HCT116 (cell line): ENCODE data around the gene DAZAP2. TPM values are rescaled to one million over a fixed set of nuclear protein-coding genes. Genes with fewer than 3 reads are reported as not detected.

Source experiments
- ATAC-seq: fragments of 200-7000 bp; cut with Tn5 transposase; 2 replicates; pipeline ENCODE4 v1.9.1; 2020; ENCODE audit warnings: mild to moderate bottlenecking, moderate library complexity
- BruUV-seq: library from RNA; stranded (reverse); fragments of 400-500 nt; replicated peaks from 2 replicates; lab custom pipeline; 2021; lab: Mats Ljungman, UMichigan
- CTCF ChIA-PET: fragments of 300-600 bp; sonication (Branson Sonifier 250); formaldehyde crosslinking; loops from one replicate; lab custom pipeline; 2021; ENCODE audit warnings: antibody characterized with exemption; lab: Charles Lee
- POLR2A ChIA-PET: fragments of 300-600, 350-600 bp; sonication (Branson Sonifier 250); formaldehyde crosslinking; loops from one replicate; lab custom pipeline; 2021; ENCODE audit warnings: antibody characterized with exemption; lab: Charles Lee
- RAD21 ChIA-PET, 2 experiments: fragments of 300-600 bp; sonication (Branson Sonifier 250); formaldehyde crosslinking; loops; one replicate each; lab custom pipeline; 2023; ENCODE audit warnings: low total read pairs in 2 of 2; ENCODE audit not compliant: uncharacterized antibody in 2 of 2, unreplicated experiment in 2 of 2, low non-redundant PET in 1 of 2; lab: Charles Lee
- DNase-seq: peaks from one replicate; pipeline ENCODE4 v3.0.0-alpha.2; 2010; ENCODE audit warnings: low read depth, low spot score
- H2AFZ ChIP-seq: fragments of 200-600 bp; shearing (Covaris generic), sonication (generic); 2 replicates; pipeline ENCODE4 v1.6.1; 2017; ENCODE audit warnings: low read depth, mixed run types, mixed read lengths, antibody characterized with exemption, low read length; ENCODE audit not compliant: poor library complexity, severe bottlenecking
- H3K27ac ChIP-seq: 2 replicates; pipeline ENCODE4 v1.5.1; 2012; ENCODE audit warnings: low read depth, low read length
- H3K27me3 ChIP-seq: fragments of 200-600 bp; sonication (generic); 2 replicates; pipeline ENCODE4 v1.6.1; 2016; ENCODE audit warnings: mixed run types, low read length, mixed read lengths; ENCODE audit not compliant: insufficient read depth
- H3K36me3 ChIP-seq, 2 experiments: fragments of 200-500 bp in 1 of 2; fragments of 200-600 bp in 1 of 2; sonication (Bioruptor generic) in 1 of 2; sonication (generic) in 1 of 2; 2 replicates each; pipeline versions ENCODE4 v1.5.1 to v1.6.1; 2014 to 2016; ENCODE audit warnings: low read length in 2 of 2, inconsistent platforms in 1 of 2, mixed read lengths in 1 of 2, mixed run types in 1 of 2; ENCODE audit not compliant: insufficient read depth in 2 of 2, control insufficient read depth in 1 of 2
- H3K4me1 ChIP-seq, 2 experiments: fragments of 200-600 bp in 1 of 2; sonication (generic) in 1 of 2; 2 replicates each; pipeline versions ENCODE4 v1.5.1 to v1.6.1; 2012 to 2017; ENCODE audit warnings: low read length in 2 of 2, inconsistent platforms in 1 of 2, mild to moderate bottlenecking in 1 of 2, mixed read lengths in 1 of 2, mixed run types in 1 of 2, moderate library complexity in 1 of 2; ENCODE audit not compliant: insufficient read depth in 2 of 2, control insufficient read depth in 1 of 2
- H3K4me2 ChIP-seq: fragments of 200-600 bp; sonication (generic); 2 replicates; pipeline ENCODE4 v1.6.1; 2017; ENCODE audit warnings: mixed run types, low read length, mixed read lengths
- H3K4me3 ChIP-seq, 2 experiments: fragments of 200-600 bp in 1 of 2; sonication (generic) in 1 of 2; replicated peaks in 1 of 2; 2 replicates each; pipeline ENCODE4 v1.5.1; 2011 to 2016; ENCODE audit warnings: low read length in 2 of 2, control low read depth in 1 of 2, low read depth in 1 of 2, mild to moderate bottlenecking in 1 of 2, mixed read lengths in 1 of 2, mixed run types in 1 of 2
- H3K79me2 ChIP-seq: fragments of 200-600 bp; sonication (generic); 2 replicates; pipeline ENCODE4 v1.6.1; 2017; ENCODE audit warnings: mild to moderate bottlenecking, mixed run types, low read length, moderate library complexity, mixed read lengths; ENCODE audit not compliant: insufficient read depth
- H3K9ac ChIP-seq: fragments of 200-600 bp; sonication (generic); 2 replicates; pipeline ENCODE4 v1.6.1; 2016; ENCODE audit warnings: low read length, mixed read lengths
- H3K9me2 ChIP-seq: fragments of 200-600 bp; sonication (generic), shearing (Covaris generic); 2 replicates; pipeline ENCODE4 v1.6.1; 2017; ENCODE audit warnings: mixed run types, mild to moderate bottlenecking, moderate library complexity; ENCODE audit not compliant: insufficient read depth
- H3K9me3 ChIP-seq, 2 experiments: fragments of 200-500 bp in 1 of 2; fragments of 200-600 bp in 1 of 2; sonication (Bioruptor generic) in 1 of 2; sonication (generic) in 1 of 2; 2 replicates each; pipeline ENCODE4 v1.6.1; 2014 to 2017; ENCODE audit warnings: low read length in 2 of 2, mixed read lengths in 2 of 2, inconsistent platforms in 1 of 2, low read depth in 1 of 2, mild to moderate bottlenecking in 1 of 2, mixed run types in 1 of 2, moderate library complexity in 1 of 2; ENCODE audit not compliant: control insufficient read depth in 1 of 2, insufficient read depth in 1 of 2
- H4K20me1 ChIP-seq: fragments of 200-600 bp; sonication (generic), shearing (Covaris generic); 2 replicates; pipeline ENCODE4 v1.6.1; 2017; ENCODE audit warnings: mixed run types, mild to moderate bottlenecking, moderate library complexity; ENCODE audit not compliant: insufficient read depth
- ATF3 ChIP-seq: IDR thresholded peaks from 2 replicates; pipeline ENCODE4 v1.6.1; 2012
- CBX3 ChIP-seq: IDR thresholded peaks from 2 replicates; pipeline ENCODE4 v1.6.1; 2012; ENCODE audit warnings: low read depth
- CTCF ChIP-seq, 3 experiments: fragments of 200-600 bp in 1 of 3; sonication (generic) in 1 of 3; IDR thresholded peaks in 2 of 3; conservative IDR thresholded peaks in 1 of 3; 2 replicates each; pipeline ENCODE4 v1.5.1; 2012 to 2017; ENCODE audit warnings: low read depth in 2 of 3, low read length in 2 of 3, antibody characterized with exemption in 1 of 3, borderline replicate concordance in 1 of 3, control low read depth in 1 of 3, mild to moderate bottlenecking in 1 of 3, mixed read lengths in 1 of 3, mixed run types in 1 of 3, moderate library complexity in 1 of 3; ENCODE audit not compliant: insufficient read depth in 1 of 3
- EGR1 ChIP-seq: IDR thresholded peaks from 2 replicates; pipeline ENCODE4 v1.6.1; 2012; ENCODE audit warnings: low read depth
- ELF1 ChIP-seq: IDR thresholded peaks from 2 replicates; pipeline ENCODE4 v1.6.1; 2012; ENCODE audit warnings: low read depth, borderline replicate concordance
- EZH2 ChIP-seq: fragments of 200-600 bp; sonication (generic); IDR thresholded peaks from 2 replicates; pipeline ENCODE4 v1.6.1; 2017; ENCODE audit warnings: antibody characterized with exemption, mixed run types
- EZH2phosphoT487 ChIP-seq: fragments of 200-600 bp; IDR thresholded peaks from 2 replicates; pipeline ENCODE4 v1.6.1; 2018; ENCODE audit warnings: antibody characterized with exemption, borderline replicate concordance
- FOSL1 ChIP-seq: IDR thresholded peaks from 2 replicates; pipeline ENCODE4 v1.6.1; 2012; ENCODE audit warnings: low read depth
- JUND ChIP-seq: IDR thresholded peaks from 2 replicates; pipeline ENCODE4 v1.6.1; 2012
- MAX ChIP-seq: IDR thresholded peaks from 2 replicates; pipeline ENCODE4 v1.6.1; 2012
- POLR2A ChIP-seq: IDR thresholded peaks from 2 replicates; pipeline ENCODE4 v1.7.0; 2011; ENCODE audit warnings: borderline replicate concordance; ENCODE audit not compliant: insufficient read depth, insufficient read length; ENCODE audit errors: extremely low read depth
- POLR2AphosphoS5 ChIP-seq: IDR thresholded peaks from 2 replicates; pipeline ENCODE4 v1.6.1; 2011; ENCODE audit warnings: mild to moderate bottlenecking, low read depth, low read length, moderate library complexity
- RAD21 ChIP-seq: IDR thresholded peaks from 2 replicates; pipeline ENCODE4 v1.6.1; 2012; ENCODE audit warnings: low read depth, mild to moderate bottlenecking
- SIN3A ChIP-seq: IDR thresholded peaks from 2 replicates; pipeline ENCODE4 v1.6.1; 2012; ENCODE audit warnings: low read depth
- SRF ChIP-seq: IDR thresholded peaks from 2 replicates; pipeline ENCODE4 v1.6.1; 2012; ENCODE audit warnings: low read depth
- TCF7L2 ChIP-seq: IDR thresholded peaks from 2 replicates; pipeline ENCODE4 v1.7.0; 2011; ENCODE audit warnings: borderline replicate concordance, inconsistent platforms; ENCODE audit not compliant: insufficient read depth, insufficient read length; ENCODE audit errors: extremely low read depth
- ZBTB33 ChIP-seq: IDR thresholded peaks from 2 replicates; pipeline ENCODE4 v1.6.1; 2011; ENCODE audit warnings: mild to moderate bottlenecking, low read length, moderate library complexity; ENCODE audit not compliant: insufficient replicate concordance; ENCODE audit errors: extremely low read depth
- ZFX ChIP-seq: fragments of 450-650 bp; IDR thresholded peaks from 2 replicates; pipeline ENCODE4 v1.6.1; 2017
- ZNF274 ChIP-seq: fragments of 200-500 bp; sonication (Bioruptor generic); IDR thresholded peaks from 2 replicates; pipeline ENCODE4 v1.6.1; 2014; ENCODE audit warnings: mild to moderate bottlenecking, low read depth, low read length, inconsistent platforms
- intact Hi-C: fragments of 100-400 bp; cut with micrococcal nuclease; formaldehyde crosslinking; loops from 2 replicates; pipeline ENCODE4 v1.10.0; 2022
- total RNA-seq: library from RNA; stranded (reverse); gene quantifications from one replicate; pipeline ENCODE4 v1.2.1, GENCODE V29; 2021; ENCODE audit not compliant: unreplicated experiment

Gene DAZAP2
- total RNA-seq, 1 experiment from 2014 or later, result 157 TPM

GRCh38 chr12:51209259-51209658 lies 29.4 kb upstream of the DAZAP2 start:
- ChIA-PET RAD21 (no interaction called here), POLR2A (no interaction called here), CTCF (no interaction called here)
- Histone ChIP-seq H3K27me3 (no peaks in the 10 kb centered on the region), H3K79me2 (no peaks in the 10 kb centered on the region), H3K27ac (no peak overlapping the region), H3K36me3 (no peaks in the 10 kb centered on the region), H2AFZ (no peak overlapping the region), H3K9me2 (no peaks in the 10 kb centered on the region), H3K4me2 (no peak overlapping the region), H3K4me3 (no peak overlapping the region), H4K20me1 (no peaks in the 10 kb centered on the region), H3K9ac (no peak overlapping the region), H3K9me3 (no peaks in the 10 kb centered on the region), H3K4me1 (peaks cover 5 to 14% of the 10 kb centered on the region in 2 experiments; a peak in 3 of 4 replicates)
- intact Hi-C loops, result no loop called here
- no TSS peak for BruUV-seq
- no peak for TF ChIP-seq RAD21
- TF ChIP-seq CTCF (IDR thresholded peaks at IDR 0.05 in 2 of 3, conservative IDR thresholded peaks at IDR 0.05 in 1 of 3; ENCODE audit: borderline replicate concordance in 1 of 3, insufficient read depth in 1 of 3, low read depth in 2 of 3, low read length in 2 of 3), result no peak
- no peak for TF ChIP-seq ZBTB33
- TF ChIP-seq POLR2A, result no peak
- no peak for TF ChIP-seq JUND
- no peak for TF ChIP-seq FOSL1
- no peak for TF ChIP-seq ZNF274
- TF ChIP-seq ELF1, result no peak
- no peak for TF ChIP-seq ATF3
- TF ChIP-seq SRF, result no peak
- no peak for TF ChIP-seq MAX
- TF ChIP-seq TCF7L2, result no peak
- no peak for TF ChIP-seq SIN3A
- no peak for TF ChIP-seq CBX3
- TF ChIP-seq POLR2AphosphoS5, result no peak
- no peak for TF ChIP-seq EZH2phosphoT487
- TF ChIP-seq ZFX, result no peak
- TF ChIP-seq EGR1, result no peak
- TF ChIP-seq EZH2, result no peak
- no peak for DNase-seq
- ATAC-seq, result no peak
